GM18498 (cell line): ENCODE results near the gene HNMT.
"Not testable (repeated sequence)": the region's sequence is repeated elsewhere in the genome, so short reads cannot be mapped to it uniquely, and the experiment has no call there.

Source experiments
- ATAC-seq: cut with Tn5 transposase; IDR thresholded peaks from one replicate; pipeline ENCODE4 v1.9.1; 2021; ENCODE audit warnings: mild to moderate bottlenecking, moderate library complexity; ENCODE audit not compliant: unreplicated experiment

HNMT gene

DNA sequence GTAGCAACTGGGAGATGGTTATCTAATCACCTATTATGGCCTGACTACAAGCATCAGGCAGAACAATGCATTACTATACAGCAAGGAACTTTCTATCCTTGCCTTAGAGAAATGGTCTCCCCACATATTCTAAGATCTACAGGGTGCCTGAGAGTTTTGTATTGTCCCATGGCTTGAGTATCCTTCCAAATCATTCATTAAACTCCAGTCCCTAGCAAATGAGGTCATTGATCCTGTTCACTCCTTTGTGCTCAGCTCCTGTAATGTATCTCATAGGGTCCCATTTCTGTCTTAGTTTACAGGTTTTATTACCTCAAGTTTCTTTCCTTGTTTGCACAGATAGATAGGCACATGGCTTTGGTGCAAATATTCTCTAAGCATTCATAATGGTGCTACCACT lies 9.0 kb downstream of the HNMT start:
- ATAC-seq, result no peak

DNA sequence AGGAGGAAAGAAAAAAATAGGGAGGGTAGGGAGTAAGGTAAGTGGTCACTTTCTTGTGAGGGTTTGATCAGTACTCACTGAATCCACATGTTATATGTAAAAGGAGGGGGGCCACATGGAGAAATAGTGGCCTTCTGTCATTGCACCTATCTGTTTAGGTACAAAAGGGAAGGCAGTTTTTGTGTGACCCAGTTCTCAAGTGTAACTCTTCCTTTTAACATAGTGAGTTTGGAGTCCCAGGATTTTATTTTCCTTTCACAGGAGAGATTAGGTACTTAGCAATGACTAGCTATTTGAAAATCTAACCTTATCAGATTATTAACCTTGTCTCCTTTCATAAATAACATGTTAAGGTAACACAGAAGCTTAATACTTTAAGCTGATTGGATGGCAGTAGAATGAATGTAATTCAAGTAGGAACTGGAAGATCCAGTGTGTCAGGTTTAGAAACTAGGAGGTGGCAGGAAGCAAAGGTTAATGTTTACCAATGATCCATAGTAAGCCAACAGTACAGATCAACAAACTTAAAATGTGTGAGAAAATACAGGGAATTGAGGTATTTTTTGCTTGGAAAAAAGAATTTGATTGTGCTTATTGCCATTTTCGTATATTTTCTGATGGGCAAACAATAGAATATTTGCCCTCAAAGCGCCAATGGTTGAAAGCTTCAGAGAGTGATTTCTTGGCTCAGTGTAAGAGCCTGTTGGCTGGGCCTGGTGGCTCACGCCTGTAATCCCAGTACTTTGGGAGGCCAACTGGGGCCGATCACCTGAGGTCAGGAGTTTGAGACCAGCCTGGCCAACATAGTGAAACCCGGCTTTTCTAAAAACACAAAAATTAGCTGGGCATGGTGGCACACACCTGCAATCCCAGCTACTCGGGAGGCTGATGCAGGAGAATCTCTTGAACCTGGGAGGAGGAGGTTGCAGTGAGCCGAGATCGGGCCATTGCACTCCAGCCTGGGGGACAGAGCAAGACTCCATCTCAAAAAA lies 11.3 kb downstream of the HNMT start:
- no peak for ATAC-seq

DNA sequence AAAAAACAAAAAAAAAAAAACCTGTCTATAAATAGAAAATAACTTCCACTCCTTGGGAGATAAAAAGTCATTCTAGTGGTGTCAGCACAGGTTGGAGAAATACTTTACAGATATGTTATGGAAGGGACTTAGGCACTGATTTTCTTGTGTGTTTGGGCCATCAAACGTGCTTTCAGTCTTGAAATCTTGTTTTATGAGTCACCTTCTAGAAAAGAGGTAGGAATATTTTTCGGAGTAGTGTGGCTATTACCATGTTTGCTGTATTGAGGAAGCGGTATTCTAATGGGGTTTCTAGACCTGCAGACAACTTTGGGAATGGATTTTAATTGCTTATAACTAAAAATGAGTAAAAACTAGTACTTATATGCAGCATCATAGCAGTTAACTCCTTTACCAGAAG lies 12.0 kb downstream of the HNMT start:
- no peak for ATAC-seq

DNA sequence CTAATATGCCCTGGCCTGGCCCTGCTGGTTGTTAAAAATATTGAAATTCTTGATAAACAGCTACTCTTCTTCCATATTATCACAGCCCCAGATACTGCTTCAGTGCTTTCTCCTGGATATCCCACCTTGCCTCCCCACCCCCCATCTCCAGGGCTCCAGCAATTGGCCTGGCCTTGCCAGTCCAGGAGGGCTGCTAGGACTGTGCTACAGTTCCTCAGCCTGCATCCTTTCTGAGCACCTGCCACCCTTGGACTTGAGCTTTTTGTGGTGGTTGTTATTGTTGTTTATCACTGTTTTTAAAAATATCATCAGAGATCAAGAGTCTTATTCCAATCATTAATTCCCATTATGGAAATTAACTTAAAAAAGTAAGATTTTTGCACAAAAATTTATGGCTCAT lies 13.5 kb downstream of the HNMT start:
- ATAC-seq, result no peak

DNA sequence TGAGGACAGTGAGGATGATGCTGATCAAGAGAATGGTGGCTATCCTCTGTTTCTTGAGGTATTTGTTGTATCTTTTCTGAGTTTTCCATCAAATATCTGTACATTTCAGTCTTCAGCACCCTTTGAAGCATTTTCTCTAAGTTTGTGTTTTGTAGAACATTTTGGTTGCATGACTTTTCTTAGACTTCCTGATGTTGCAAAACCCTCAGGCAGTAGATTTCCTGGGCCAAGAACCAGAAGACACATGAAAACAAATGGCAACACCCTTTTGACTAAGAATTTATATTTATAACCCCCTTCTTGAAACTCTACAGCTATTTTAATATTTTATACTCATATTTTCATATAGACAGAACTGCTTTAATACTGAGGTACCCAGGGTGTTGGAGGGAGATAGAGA lies 16.2 kb downstream of the HNMT start:
- no peak for ATAC-seq

DNA sequence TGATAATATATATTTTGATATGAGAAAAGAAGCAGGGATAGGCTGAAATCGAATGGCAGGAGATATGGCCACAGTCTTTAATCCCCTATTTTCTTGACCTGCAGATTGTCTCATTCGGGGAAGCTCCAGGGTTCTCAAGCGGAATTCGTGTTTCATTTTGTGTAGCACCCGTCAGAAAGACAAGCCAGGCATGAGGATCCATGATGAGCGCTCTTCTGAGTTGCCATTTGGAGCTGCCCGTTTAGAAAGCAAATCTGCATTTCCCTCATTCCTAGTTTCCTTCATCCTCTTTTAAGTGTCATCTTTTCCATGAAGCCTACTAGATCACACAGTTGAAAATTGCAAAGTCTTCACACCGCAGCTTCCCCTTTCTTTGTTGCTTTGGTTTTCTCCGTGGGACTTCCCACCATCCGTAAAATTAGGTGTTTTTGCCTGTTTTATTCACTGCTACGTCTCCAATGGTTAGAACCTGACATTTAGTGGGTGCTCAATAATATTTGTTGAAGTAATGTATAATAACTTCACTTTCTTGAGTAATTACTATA lies 16.9 kb downstream of the HNMT start:
- ATAC-seq, result no peak

DNA sequence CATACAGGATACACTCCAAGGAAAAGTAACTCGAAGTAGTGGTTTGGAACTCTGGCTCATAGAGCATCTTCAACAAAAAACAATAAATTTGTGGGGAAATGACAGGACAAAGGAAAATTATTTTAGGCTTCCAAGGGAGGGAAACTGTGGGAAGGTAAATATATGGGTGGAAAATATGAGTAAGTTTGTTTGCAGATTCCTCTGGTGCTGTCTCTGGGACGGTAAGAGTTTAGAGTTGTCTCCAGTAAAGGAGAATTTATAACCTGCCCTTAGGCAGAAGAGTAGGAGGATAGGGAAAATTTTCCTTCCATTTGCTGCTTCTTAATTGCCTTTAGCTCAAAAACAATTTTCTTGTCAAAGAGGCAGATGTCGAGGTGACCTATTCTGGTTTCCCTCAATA lies 19.3 kb downstream of the HNMT start:
- no peak for ATAC-seq

DNA sequence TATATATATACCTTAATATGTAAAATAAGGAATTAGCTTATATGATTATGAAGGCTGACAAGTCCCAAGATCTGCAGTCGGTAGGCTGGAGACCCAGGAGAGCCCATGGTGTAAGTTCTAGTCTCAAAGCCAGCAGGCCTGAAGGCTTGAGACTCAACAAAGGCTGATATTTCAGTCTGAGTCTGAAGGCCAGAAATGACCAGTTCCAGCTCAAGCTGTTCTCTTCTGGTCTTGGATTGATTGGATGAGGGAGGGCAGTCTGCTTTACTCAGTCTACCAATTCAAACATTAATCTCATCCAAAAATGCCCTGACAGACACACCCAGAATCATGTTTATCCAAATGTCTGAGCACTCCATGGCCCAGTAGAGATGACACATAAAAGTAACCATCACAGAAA lies 22.0 kb downstream of the HNMT start:
- ATAC-seq, result no peak

DNA sequence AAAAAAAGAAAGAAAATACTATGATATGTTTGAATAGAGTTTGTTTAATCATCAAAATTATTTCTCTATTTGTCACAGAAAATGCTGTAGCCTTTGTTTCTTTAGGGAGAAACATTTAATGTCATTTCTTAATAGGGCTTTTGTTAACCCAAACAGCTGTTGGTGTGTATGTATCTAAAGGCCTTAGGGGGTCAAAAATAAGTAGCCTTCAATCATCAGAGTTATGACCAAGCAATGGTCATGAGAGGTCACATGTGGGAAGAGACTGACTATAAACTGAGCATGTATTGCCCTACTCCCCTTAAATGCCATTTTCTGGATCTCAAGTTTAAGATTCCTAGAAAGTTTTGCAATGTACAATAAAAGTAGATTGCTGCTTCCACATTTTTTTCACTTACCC lies 22.7 kb downstream of the HNMT start:
- no peak for ATAC-seq

DNA sequence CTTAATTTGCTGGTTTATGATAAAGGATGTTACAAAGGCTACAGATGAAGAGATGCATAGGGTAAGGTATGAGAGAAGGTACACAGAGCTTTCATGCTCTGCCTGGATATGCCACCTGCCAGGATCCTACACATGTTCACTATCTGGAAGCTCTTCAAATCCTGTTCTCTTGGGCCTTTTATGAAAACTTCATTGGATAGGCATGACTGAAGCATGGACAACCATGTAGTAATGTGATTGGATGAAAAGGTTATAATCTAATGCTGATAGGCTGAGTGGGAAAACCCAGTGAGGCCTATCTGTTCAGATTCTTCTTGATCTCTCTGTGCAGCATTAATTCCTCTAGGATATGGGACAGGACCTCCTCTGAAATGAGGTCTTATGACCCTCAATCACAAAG lies 26.8 kb downstream of the HNMT start:
- no peak for ATAC-seq

DNA sequence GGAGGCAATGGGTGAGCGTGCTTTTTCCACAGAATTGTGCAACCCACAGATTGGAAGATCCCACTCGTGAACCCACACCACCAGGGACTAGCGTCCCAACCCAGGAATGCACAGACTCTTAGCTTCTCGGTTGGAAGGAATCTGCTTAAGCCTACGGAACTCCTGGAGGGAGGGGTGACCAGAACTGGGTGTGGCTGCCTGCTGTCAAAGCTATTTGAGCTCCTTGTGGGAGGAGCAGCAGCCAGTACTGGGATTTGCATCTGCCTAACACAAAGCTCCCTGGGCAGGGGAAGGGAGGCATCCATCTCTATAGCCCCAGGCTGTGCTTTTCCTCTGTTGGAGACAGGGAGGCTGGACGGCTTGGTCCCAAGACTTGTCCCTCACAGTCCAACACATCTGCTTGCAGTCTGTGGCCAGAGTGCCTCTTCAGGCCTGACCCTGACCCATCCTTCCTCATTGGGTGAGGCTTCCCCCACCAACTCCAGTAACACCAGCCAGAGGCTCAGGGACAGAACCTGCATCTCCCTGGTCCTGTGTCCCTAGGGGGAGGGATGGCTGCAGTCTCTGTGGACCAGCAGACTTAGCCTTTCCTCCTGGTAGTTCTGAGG lies 27.9 kb downstream of the HNMT start:
- ATAC-seq, result no peak

DNA sequence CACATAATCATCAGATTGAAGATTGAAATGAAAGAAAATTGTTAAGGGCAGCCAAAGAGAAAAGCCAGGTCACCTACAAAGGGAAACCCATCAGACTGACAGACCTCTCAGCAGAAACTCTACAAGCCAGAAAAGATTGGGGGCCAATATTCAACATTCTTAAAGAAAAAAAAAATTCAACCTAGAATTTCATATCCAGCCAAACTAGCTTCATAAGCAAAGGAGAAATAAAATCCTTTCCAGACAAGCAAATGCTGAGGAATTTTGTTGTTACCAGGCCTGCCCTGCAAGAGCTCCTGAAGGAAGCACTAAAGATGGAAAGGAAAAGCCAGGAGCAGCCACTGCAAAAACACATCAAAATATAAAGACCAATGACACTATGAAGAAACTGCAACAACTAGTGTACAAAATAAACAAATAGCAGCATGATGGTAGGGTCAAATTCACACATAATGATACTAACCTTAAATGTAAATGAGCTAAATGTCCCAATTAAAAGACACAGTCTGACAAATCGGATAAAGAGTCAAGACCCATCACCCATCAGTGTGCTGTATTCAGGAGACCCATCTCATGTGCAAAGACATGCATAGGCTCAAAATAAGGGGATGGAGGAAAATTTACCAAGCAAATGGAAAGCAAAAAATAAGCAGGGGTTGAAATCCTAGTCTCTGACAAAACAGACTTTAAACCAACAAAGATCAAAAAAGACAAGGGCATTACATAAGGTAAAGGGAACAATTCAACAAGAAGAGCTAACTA lies 29.6 kb downstream of the HNMT start:
- not testable (repeated sequence) for ATAC-seq

DNA sequence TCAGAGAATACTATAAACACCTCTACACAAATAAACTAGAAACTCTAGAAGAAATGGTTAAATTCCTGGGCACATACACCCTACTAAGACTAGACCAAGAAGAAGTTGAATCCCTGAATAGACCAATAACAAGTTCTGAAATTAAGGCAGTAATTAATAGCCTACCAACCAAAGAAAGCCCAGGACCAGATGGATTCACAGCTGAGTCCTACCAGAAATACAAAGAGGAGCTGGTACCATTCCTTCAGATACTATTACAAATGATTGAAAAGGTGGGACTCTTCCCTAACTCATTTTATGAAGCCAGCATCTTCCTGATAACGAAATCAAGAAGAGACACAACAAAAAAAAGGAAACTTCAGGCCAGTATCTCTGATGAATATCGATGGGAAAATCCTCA lies 31.1 kb downstream of the HNMT start:
- not testable (repeated sequence) for ATAC-seq

DNA sequence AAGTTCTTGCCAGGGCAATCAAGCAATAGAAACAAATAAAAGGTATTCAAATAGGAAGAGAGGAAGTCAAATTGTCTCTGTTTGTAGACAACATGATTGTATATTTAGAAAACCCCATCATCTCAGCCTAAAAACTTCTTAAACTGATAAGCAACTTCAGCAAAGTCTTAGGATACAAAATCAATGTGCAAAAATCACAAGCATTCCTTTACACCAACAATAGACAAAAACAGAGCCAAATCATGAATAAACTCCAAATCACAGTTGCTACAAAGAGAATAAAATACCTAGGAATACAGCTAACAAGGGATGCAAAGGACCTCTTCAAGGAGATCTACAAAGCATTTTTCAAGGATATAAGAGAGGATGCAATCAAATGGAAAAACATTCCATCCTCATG lies 31.9 kb downstream of the HNMT start:
- ATAC-seq, result not testable (repeated sequence)

DNA sequence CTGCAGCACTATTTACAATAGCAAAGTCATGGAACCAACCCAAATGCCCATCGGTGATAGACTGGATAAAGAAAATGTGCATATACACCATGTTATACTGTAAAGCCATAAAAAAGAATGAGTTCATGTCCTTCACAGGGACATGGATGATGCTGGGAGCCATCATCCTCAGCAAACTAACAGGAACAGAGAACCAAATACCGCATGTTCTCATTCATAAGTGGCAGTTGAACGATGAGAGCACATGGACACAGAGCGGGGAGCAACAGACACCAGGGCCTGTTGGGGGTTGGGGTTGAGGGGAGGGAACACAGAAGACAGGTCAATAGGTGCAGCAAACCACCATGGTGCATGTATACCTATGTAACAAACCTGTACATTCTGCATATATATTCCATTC lies 33.5 kb downstream of the HNMT start:
- ATAC-seq, result no peak

DNA sequence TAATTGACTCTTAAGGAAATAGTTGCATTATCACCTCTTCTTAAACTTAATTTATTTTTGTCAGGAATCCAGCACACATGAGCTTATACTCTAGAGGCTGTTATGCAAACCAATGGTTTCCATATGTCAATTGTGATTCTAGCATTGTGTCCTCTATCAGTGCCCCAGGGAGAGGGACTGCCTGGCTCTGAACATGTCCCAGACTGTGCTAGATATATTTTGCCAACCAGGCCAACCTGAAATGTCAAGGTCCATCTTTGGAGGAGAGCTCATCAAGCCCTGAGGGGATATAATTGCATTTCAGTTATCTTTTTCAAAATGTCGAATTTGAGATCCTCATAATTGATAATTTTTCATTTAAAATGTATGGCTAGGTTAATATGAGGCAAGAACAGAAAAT lies 34.2 kb downstream of the HNMT start:
- no peak for ATAC-seq

DNA sequence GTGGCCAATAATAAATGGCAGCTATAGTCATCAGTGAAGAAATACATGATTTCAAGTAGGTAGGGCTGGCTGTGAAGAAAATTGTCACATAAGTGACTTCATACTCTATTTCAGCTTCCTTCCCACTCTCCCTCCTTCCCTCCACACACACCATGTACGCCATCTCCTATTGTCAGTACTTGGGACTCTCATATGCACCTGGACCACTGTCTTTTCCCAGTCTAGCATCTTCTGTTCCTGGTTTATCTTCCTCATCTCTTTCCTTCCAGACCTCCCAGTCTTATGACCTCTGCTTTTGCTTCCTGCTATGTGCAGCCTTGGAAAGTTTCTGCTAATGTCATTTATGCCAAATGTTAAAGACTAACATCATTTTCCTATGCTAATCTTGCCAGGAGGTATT lies 35.0 kb downstream of the HNMT start:
- no peak for ATAC-seq

DNA sequence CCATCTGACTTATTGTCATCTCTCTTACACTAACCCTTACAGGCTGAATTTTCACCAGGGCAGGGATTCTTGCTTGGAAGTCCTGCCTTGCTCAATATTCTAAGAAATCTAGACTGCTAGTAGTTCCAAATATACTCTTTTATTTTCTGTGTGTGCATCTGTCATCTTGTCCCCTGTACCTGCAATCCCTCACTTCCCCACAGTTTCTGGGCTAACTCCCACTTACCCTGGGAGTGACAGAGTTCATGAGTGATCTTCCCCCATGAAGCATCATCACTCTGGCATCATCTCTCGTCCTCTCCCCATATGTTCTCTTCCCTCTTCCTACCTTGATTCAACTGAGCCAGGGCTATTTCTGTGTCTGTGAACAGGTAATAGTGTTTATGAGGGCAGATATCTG lies 35.7 kb downstream of the HNMT start:
- no peak for ATAC-seq

DNA sequence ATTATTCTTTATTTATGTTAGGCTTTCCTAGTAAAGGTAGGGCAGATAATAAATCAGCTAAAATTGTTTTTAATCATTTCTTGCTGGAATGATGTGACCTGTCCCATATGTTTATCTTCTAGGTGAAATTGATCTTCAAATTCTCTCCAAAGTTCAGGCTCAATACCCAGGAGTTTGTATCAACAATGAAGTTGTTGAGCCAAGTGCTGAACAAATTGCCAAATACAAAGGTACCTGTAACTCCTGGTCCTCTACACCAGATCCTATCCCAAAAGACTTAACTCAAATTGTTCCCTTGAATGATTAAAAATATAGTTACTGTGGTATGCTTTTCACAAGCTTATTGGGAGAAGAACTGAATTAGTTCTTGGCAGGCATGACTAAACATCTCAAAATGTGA lies 36.5 kb downstream of the HNMT start:
- no peak for ATAC-seq

DNA sequence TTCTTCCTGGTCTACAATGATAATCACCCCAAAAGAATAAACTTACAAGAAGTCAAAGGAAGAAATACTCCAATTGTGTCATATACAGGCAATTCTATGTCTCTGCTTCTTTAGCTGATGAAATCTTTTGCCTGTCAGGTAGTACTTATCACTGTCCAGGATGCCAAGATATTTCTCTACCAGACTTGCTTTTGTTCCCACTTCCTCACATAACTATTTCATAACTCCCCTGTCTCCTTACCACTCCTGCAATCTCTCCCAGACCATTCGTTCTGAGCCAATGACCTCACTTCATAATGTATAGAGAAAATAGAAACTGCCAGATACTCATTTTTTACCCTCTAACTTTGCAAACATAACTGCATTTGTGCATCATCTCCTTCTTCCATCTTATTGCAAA lies 39.1 kb downstream of the HNMT start:
- ATAC-seq, result no peak

DNA sequence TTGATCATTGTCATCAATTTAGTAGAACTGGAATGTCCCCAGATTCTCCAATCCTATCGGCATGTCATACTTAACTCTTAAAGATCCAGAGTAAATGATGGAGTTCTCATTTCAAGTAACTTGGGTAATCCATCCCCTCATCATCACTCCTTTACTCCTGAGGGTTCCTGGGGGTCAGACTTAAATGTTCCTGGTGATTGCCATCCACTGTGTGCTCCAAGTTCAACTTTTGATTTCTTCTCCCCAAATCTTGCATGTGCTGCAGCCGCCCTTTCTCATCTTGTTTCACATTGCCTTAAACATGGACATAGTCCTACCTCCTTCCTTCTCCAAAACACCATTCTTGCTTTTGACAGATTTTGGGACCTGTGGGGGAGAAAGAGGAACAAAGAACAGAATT lies 43.2 kb downstream of the HNMT start:
- ATAC-seq, result no peak
